ENCODE results near the gene WNT10A. TPM values are rescaled to one million over a fixed set of nuclear protein-coding genes. Genes with fewer than 3 reads are reported as not detected.

Gene WNT10A
- total RNA-seq, 6 experiments from 2014 or later = not detected

DNA sequence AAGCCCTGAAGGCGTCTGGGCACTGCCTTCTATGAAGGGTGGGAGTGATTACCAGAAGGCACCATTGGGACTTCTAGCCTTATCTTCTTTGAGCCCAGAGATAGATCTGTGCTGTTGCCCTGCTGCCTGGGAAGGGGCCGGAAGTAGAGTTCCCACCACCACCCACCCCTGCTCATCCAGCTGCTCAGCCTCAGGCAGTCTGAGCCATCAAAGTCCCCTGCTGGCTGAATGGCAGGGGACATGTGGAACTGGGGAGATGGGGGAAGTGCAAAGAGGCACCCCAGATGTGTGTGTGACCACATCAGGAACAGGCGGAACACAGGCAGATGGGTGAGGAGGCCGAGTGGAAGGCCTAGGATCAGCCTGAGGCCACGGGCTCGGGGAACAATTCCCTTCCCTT, 3.3 kb upstream of the WNT10A start:
- H3K4me1 Mint-ChIP-seq (ENCODE audit: low read depth) = no peaks in the 10 kb centered on the region
- TF ChIP-seq, protein P1, sequence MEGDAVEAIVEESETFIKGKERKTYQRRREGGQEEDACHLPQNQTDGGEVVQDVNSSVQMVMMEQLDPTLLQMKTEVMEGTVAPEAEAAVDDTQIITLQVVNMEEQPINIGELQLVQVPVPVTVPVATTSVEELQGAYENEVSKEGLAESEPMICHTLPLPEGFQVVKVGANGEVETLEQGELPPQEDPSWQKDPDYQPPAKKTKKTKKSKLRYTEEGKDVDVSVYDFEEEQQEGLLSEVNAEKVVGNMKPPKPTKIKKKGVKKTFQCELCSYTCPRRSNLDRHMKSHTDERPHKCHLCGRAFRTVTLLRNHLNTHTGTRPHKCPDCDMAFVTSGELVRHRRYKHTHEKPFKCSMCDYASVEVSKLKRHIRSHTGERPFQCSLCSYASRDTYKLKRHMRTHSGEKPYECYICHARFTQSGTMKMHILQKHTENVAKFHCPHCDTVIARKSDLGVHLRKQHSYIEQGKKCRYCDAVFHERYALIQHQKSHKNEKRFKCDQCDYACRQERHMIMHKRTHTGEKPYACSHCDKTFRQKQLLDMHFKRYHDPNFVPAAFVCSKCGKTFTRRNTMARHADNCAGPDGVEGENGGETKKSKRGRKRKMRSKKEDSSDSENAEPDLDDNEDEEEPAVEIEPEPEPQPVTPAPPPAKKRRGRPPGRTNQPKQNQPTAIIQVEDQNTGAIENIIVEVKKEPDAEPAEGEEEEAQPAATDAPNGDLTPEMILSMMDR (IDR thresholded peaks at IDR 0.05) = no peak
- no peak overlapping the region for H3K27ac Mint-ChIP-seq
- H3K9me3 Mint-ChIP-seq = no peaks in the 10 kb centered on the region
- DNase-seq = no peak
- H3K4me3 Mint-ChIP-seq = no peak overlapping the region
- no peaks in the 10 kb centered on the region for H3K36me3 Mint-ChIP-seq (ENCODE audit: low read depth)
- H3K27me3 Mint-ChIP-seq (ENCODE audit: insufficient read depth) = peaks cover 50% of the 10 kb centered on the region

DNA sequence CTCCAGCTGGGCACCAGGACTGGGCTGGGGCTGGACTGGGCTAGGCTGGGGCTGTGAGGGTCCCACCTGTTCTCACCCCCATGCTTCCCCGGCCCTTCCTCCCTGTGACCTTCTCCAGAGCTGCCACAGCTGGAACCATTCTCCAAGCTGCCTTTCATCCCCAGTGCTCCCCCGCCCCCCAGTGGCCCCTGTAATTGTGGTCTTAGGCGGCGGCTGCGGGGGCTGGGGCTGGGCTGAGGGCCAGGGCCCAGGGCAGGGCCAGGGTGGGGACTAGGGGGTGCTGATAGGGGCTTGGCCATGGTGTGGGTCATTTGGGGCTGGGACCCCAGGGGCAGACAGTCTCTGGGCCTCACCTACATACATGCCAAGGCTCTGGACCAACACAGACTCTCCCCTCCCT, 2.8 kb upstream of the WNT10A start:
- no peak for DNase-seq
- H3K36me3 Mint-ChIP-seq (ENCODE audit: low read depth) = no peaks in the 10 kb centered on the region
- H3K27ac Mint-ChIP-seq = no peak overlapping the region
- H3K27me3 Mint-ChIP-seq (ENCODE audit: insufficient read depth) = peaks cover 51% of the 10 kb centered on the region
- H3K4me3 Mint-ChIP-seq = no peak overlapping the region
- H3K9me3 Mint-ChIP-seq = no peaks in the 10 kb centered on the region
- no peaks in the 10 kb centered on the region for H3K4me1 Mint-ChIP-seq (ENCODE audit: low read depth)
- TF ChIP-seq, protein P1 (IDR thresholded peaks at IDR 0.05) = no peak

DNA sequence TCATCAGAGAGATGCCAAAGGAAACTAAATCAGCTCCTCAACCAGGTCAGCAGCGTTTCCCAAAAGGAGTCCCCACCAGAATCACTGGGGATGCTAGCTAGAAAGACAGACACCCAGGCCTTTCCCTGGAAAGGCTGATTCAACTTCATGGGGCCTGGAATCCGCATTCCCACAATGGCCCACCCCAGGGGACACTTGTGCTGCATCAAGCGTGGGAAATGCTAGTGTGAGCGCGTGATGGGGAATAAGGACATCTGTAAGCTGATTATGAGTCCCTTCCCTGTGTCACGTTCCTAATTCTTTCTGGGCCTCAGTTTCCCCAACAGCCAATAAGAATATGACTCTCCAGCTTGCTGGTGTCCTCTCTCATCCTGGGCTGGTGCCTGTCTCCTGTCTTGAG, 2.2 kb upstream of the WNT10A start:
- Mint-ChIP-seq H3K36me3 (ENCODE audit: low read depth) (no peaks in the 10 kb centered on the region), H3K27ac (no peak overlapping the region), H3K27me3 (ENCODE audit: insufficient read depth) (peaks cover 51% of the 10 kb centered on the region), H3K4me1 (ENCODE audit: low read depth) (no peaks in the 10 kb centered on the region), H3K9me3 (no peaks in the 10 kb centered on the region), H3K4me3 (no peak overlapping the region)
- DNase-seq = no peak
- TF ChIP-seq, protein P1 (IDR thresholded peaks at IDR 0.05) = no peak

DNA sequence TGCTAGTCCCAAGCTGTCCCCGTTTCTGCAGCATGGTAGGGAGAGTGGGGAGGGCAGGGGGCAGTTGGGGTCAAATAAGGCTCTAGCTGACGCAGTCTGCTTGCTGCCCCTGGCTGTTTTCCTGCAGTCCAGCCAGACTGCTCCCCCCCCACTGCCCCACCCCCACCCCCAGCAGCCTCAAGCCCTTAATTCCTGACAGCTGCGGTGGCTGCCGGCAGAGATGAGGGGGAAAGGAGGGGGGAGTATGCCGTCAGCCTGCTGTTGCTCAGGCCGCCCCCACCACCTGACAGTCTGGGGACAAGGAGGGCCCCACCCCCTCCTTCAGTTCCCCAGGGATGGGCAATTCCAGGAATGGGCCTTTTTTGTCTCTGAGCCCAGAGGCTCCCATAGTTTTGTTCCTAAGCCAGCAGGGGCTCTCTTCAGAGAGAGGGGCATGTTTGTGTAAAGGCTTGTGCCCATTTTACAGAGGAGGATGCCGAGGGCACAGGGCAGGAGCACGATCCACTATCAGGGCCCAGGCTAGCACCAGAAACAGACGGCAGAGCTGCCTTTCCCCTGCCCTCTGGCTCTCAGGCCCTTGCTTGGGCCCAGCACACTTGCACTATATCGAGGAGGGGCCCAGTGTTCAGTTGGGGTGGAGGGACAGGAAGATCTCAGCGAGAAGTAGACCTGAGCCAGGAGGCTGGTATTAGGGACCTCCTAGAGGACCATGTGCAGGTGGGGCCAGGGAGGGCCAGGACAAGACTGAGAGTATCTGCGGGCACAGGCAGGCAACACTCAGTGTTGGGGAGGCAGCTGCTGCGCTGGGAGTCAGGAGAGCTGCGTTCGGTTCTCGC, 1.5 kb upstream of the WNT10A start:
- no peak for DNase-seq
- TF ChIP-seq, protein P1 (IDR thresholded peaks at IDR 0.05) = no peak
- H3K36me3 Mint-ChIP-seq (ENCODE audit: low read depth) = no peaks in the 10 kb centered on the region
- H3K4me1 Mint-ChIP-seq (ENCODE audit: low read depth) = no peaks in the 10 kb centered on the region
- no peak overlapping the region for H3K27ac Mint-ChIP-seq
- no peaks in the 10 kb centered on the region for H3K9me3 Mint-ChIP-seq
- H3K4me3 Mint-ChIP-seq = no peak overlapping the region
- H3K27me3 Mint-ChIP-seq (ENCODE audit: insufficient read depth) = peaks cover 49% of the 10 kb centered on the region

DNA sequence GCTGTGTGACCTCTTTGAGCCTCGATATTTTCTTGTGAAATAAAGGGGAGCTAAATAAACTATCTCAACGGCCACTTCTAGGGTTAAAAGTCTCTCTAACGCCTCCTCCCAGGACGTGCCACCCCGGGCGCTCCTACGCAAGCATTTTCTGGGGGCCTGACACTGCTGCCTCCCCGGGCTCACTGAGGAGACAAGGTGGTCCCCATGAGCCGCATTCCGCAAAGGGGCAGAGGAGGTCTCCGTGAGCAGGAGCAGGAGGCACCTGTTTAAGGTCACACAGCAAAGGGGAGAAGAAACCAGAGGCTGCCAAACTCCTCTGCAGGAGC, 913 bp upstream of the WNT10A start:
- H3K4me3 Mint-ChIP-seq = no peak overlapping the region
- no peaks in the 10 kb centered on the region for H3K4me1 Mint-ChIP-seq (ENCODE audit: low read depth)
- H3K27ac Mint-ChIP-seq = no peak overlapping the region
- DNase-seq = no peak
- TF ChIP-seq, protein P1 (IDR thresholded peaks at IDR 0.05) = no peak
- H3K27me3 Mint-ChIP-seq (ENCODE audit: insufficient read depth) = peaks cover 51% of the 10 kb centered on the region
- no peaks in the 10 kb centered on the region for H3K9me3 Mint-ChIP-seq
- 0 out of 2 replicates have a peak, but pooled peaks cover 4% of the 10 kb centered on the region for H3K36me3 Mint-ChIP-seq (ENCODE audit: low read depth)
